DOHH2 (cell line): ENCODE data around the gene RBFOX2.

ENCODE experiments used
- EZH2phosphoT487 ChIP-seq: fragments of 200-600 bp; sonication (generic); IDR thresholded peaks from 2 replicates; pipeline ENCODE4 v1.6.1; 2017; ENCODE audit warnings: borderline replicate concordance, mild to moderate bottlenecking, antibody characterized with exemption, low read length, moderate library complexity, mixed read lengths
- TF ChIP-seq, protein P1 (sequence below): fragments of 200-600 bp; sonication (generic); IDR thresholded peaks from one replicate; pipeline ENCODE4 v1.5.1; 2014; ENCODE audit warnings: antibody characterized with exemption, mild to moderate bottlenecking, low read depth, low read length; ENCODE audit not compliant: poor library complexity, severe bottlenecking

DNA sequence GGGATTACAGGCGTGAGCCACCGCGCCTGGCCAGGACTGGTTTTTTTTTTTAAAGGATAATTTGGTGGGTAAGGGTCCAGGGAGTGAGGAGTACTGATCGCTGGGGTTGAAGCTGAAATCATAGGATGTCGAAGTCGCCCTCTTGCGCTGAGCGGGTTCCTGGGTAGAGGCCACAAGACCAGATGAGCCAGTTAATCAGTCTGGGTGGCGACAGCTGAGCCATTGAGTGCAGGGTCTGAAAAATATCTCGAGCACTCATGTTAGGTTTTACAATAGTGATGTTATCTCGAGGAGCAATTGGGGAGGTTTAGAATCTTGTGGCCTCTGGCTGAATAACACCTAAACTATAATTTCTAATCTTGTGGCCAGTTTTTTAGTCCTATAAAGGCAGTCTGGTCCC, 303.1 kb downstream of the RBFOX2 start:
- TF ChIP-seq, protein P1, sequence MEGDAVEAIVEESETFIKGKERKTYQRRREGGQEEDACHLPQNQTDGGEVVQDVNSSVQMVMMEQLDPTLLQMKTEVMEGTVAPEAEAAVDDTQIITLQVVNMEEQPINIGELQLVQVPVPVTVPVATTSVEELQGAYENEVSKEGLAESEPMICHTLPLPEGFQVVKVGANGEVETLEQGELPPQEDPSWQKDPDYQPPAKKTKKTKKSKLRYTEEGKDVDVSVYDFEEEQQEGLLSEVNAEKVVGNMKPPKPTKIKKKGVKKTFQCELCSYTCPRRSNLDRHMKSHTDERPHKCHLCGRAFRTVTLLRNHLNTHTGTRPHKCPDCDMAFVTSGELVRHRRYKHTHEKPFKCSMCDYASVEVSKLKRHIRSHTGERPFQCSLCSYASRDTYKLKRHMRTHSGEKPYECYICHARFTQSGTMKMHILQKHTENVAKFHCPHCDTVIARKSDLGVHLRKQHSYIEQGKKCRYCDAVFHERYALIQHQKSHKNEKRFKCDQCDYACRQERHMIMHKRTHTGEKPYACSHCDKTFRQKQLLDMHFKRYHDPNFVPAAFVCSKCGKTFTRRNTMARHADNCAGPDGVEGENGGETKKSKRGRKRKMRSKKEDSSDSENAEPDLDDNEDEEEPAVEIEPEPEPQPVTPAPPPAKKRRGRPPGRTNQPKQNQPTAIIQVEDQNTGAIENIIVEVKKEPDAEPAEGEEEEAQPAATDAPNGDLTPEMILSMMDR: no peak
- no peak for TF ChIP-seq EZH2phosphoT487
